HepG2 (cell line): ENCODE measurements around the gene SLIT3.

Source experiments
- ARNTL ChIP-seq: sonication (generic); formaldehyde crosslinking; IDR thresholded peaks from 2 replicates; pipeline ENCODE4 v1.4.0; 2020; ENCODE audit warnings: mild to moderate bottlenecking, missing genetic modification reagents
- CTCF ChIP-seq: sonication (generic); formaldehyde crosslinking; IDR thresholded peaks from 2 replicates; pipeline ENCODE4 v1.5.0; 2020; ENCODE audit warnings: mild to moderate bottlenecking, missing genetic modification reagents, moderate library complexity
- HMG20A ChIP-seq: IDR thresholded peaks from 2 replicates; pipeline ENCODE4 v1.6.1; 2016; ENCODE audit warnings: borderline replicate concordance
- POLR2A ChIP-seq, 2 experiments: IDR thresholded peaks; 2 replicates each; pipeline ENCODE4 v1.6.1; 2011; ENCODE audit warnings: low read depth in 2 of 2, low read length in 2 of 2, mild to moderate bottlenecking in 1 of 2, moderate library complexity in 1 of 2; ENCODE audit not compliant: insufficient read depth in 1 of 2
- POLR2AphosphoS5 ChIP-seq: IDR thresholded peaks from 2 replicates; pipeline ENCODE4 v1.6.1; 2012; ENCODE audit warnings: low read depth, low read length
- TAF1 ChIP-seq: sonication (generic); formaldehyde crosslinking; IDR thresholded peaks from 2 replicates; pipeline ENCODE4 v1.4.0; 2020; ENCODE audit warnings: missing genetic modification reagents
- ZFP36 ChIP-seq: fragments of 150-350 bp; IDR thresholded peaks from 2 replicates; pipeline ENCODE4 v1.6.1; 2018; ENCODE audit warnings: borderline replicate concordance, low read length, low read depth; ENCODE audit not compliant: partially characterized antibody
- ZNF780A ChIP-seq: sonication (generic); formaldehyde crosslinking; IDR thresholded peaks from 2 replicates; pipeline ENCODE4 v1.8.0; 2022; ENCODE audit warnings: mild to moderate bottlenecking, missing genetic modification reagents, moderate library complexity
- ZSCAN20 ChIP-seq: sonication (generic); formaldehyde crosslinking; IDR thresholded peaks from 2 replicates; pipeline ENCODE4 v1.4.0; 2020; ENCODE audit warnings: missing genetic modification reagents, mild to moderate bottlenecking, borderline replicate concordance

GRCh38 chr5:168746893-168747640, 553.9 kb downstream of the SLIT3 start:
- TF ChIP-seq POLR2A (IDR thresholded peaks at IDR 0.05; ENCODE audit: insufficient read depth in 1 of 2, low read depth in 2 of 2, low read length in 2 of 2) (no peak), CTCF (CRISPR knock-in tag) (no peak), ZFP36 (no peak), ARNTL (no peak), ZSCAN20 (CRISPR knock-in tag) (no peak), HMG20A (no peak), TAF1 (no peak), ZNF780A (CRISPR knock-in tag) (no peak), POLR2AphosphoS5 (no peak)
